ENCODE measurements around the gene THRB.

The THRB gene

DNA sequence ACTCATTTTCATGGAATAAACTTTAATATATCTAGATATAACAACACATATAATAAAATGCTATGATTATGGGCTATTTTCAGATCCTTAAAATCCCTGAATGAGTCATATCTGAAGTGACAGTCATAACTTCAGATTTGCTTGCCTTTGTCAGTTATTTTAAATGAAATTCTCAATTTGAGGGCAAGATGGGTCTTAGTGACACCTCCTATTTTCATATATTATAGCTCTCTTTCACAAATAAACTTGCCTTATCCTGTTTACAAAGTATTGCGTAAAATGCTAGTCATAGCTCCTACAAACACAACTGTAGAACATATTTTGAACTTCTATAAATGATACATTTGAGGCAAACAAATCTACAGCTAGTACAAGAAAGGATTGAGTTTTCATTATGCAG lies 6.2 kb upstream of the THRB start:
- no peak for DNase-seq (ENCODE audit: low read depth)

DNA sequence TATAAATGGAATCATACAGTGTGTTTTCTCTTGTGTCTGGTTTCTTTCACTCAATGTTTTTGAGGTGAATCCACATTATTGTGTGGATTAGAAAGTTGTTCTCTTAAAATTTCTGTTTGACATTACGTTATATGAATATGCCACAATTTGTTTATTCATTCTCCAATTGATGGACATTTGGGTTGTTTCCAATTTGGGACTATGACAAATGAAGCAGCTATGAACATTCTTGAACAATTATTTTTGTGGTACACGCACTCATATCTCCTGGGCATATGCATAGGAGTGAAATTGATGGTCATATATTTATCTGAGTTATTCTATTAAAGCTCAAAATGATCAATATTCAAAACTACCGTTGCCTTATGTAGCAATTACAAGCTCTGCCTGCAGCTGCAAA lies 5.3 kb upstream of the THRB start:
- TF ChIP-seq, protein P1, sequence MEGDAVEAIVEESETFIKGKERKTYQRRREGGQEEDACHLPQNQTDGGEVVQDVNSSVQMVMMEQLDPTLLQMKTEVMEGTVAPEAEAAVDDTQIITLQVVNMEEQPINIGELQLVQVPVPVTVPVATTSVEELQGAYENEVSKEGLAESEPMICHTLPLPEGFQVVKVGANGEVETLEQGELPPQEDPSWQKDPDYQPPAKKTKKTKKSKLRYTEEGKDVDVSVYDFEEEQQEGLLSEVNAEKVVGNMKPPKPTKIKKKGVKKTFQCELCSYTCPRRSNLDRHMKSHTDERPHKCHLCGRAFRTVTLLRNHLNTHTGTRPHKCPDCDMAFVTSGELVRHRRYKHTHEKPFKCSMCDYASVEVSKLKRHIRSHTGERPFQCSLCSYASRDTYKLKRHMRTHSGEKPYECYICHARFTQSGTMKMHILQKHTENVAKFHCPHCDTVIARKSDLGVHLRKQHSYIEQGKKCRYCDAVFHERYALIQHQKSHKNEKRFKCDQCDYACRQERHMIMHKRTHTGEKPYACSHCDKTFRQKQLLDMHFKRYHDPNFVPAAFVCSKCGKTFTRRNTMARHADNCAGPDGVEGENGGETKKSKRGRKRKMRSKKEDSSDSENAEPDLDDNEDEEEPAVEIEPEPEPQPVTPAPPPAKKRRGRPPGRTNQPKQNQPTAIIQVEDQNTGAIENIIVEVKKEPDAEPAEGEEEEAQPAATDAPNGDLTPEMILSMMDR (IDR thresholded peaks at IDR 0.05; ENCODE audit: control insufficient read depth, insufficient read depth, low read depth, low read length, missing control alignments), result no peak
- no peak for DNase-seq (ENCODE audit: low read depth)
- no peak overlapping the region for H3K4me3 ChIP-seq (ENCODE audit: control insufficient read depth, low read depth, low read length)

More for the DNA sequence above, 6.2 kb upstream of the THRB start:
- TF ChIP-seq, protein P1 (IDR thresholded peaks at IDR 0.05; ENCODE audit: control insufficient read depth, insufficient read depth, low read depth, low read length, missing control alignments), result no peak
- H3K4me3 ChIP-seq (ENCODE audit: control insufficient read depth, low read depth, low read length), result no peak overlapping the region

DNA sequence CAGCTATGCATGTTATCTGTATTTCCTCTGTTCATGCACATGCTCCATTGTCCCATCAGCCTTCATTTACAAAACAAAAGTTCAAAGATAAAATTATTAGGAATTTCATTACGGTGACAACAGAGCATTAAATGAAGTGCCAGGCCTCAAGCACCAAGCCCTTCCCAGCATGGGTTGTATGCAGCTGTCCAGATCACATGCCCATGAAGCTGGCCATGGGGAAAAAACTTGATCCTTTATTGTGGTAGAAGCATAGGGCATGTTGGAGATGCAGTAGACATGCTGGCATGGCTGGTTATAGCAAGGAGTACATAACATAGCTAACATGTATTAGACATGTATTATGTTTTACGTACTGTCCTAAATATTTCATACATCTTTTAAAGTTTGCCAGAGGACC lies 4.1 kb upstream of the THRB start:
- TF ChIP-seq, protein P1 (IDR thresholded peaks at IDR 0.05; ENCODE audit: control insufficient read depth, insufficient read depth, low read depth, low read length, missing control alignments), result no peak
- no peak for DNase-seq (ENCODE audit: low read depth)
- no peak overlapping the region for H3K4me3 ChIP-seq (ENCODE audit: control insufficient read depth, low read depth, low read length)

DNA sequence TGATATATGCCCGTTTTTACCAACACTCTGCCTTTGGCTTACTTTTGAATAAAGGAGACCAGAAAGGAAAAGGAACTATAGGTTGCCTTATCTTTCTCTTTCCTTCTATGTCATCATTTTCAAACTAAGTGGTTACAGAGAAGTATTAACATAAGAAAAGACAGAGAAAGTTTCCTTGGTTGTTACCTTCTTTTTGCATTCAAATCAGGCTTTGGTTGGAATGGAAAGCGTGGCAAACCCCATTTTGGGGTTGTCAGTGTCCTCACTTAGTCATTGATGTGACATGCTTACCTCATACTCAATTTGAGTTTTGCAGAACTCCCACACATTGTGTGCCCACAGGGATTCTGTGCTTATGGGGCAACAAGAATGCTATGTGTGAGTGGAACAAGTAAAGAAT lies 3.7 kb upstream of the THRB start:
- no peak for DNase-seq (ENCODE audit: low read depth)
- H3K4me3 ChIP-seq (ENCODE audit: control insufficient read depth, low read depth, low read length), result no peak overlapping the region
- TF ChIP-seq, protein P1 (IDR thresholded peaks at IDR 0.05; ENCODE audit: control insufficient read depth, insufficient read depth, low read depth, low read length, missing control alignments), result no peak

DNA sequence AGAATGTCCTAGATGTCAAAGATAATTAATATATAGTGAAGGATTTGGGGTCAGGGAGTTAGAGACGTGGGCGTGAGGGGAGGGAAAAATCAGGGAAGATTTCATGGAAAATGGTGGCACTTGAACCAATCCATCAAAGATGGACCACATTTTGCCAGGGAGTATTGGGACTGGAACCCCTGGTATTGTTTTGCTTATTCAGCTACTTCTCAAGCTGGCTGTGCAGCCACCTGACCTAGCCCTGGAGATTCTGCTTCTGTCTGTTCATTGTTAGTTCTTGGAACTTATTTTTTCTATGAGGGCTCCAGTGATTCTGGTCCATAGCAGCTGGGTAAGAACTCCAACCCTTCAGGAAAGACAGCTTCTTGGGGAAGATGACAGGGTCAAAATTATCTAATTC lies 3.3 kb upstream of the THRB start:
- TF ChIP-seq, protein P1 (IDR thresholded peaks at IDR 0.05; ENCODE audit: control insufficient read depth, insufficient read depth, low read depth, low read length, missing control alignments), result no peak
- no peak for DNase-seq (ENCODE audit: low read depth)
- no peak overlapping the region for H3K4me3 ChIP-seq (ENCODE audit: control insufficient read depth, low read depth, low read length)

DNA sequence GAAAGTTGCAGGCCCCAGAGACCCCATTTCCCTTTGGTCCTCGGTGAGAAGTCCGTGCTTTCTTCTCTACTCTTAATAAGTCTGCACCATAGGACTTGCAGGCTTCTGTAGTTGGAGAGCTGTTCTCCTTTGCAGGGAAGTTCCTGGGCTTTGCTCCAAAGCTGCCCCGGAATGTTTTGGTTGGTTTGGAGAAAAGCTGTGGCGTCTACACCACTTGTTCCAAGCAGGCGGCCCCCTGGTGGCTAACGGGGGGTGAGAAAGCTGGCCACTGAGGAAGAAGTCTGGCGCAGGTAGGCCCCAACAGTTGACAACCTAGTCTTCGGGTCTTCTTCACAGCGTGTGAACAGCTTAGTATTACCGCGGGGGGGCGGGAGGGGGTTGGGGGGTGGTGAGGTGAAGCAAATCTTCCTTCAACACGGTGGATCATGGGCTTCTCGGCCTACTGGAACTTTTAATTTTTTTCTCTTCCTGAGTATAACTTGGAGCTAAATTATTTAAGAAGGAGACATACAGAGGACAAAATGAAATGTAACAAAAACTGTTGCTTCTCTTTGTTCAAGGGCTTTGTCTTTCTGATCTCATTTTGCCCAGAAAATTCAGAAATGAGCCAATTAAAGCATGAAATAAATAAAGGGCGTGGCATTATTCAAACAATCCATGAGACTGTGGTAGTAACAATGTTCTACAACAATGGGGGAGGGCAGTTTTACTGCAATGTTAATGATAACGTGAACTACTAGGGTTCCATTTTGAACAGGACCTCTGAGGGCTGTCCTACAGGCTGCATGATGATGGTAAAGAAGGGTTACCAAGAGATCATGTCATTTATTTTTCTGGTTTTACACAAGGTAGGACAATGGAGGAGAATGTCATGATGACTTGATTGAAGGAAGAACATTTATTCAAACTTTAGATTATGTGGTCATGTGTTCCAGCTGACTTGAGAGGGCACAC lies 2.2 kb upstream of the THRB start:
- TF ChIP-seq, protein P1 (IDR thresholded peaks at IDR 0.05; ENCODE audit: control insufficient read depth, insufficient read depth, low read depth, low read length, missing control alignments), result peak; percentile 66
- DNase-seq (ENCODE audit: low read depth), result peak; percentile 29
- no peak overlapping the region for H3K4me3 ChIP-seq (ENCODE audit: control insufficient read depth, low read depth, low read length)
